Activated CD8-positive, alpha-beta memory T cell treated with anti-CD3 and anti-CD28 coated beads for 36 hours (primary cell): ENCODE results near the gene RBM8A. TPM values are rescaled to one million over a fixed set of nuclear protein-coding genes. Genes with fewer than 3 reads are reported as not detected.

Experiments
- CTCF ChIA-PET: fragments of 350-600 bp; sonication (Branson Sonifier 250); formaldehyde crosslinking; loops from one replicate; lab custom pipeline; 2021; ENCODE audit warnings: antibody characterized with exemption; lab: Charles Lee
- POLR2A ChIA-PET: fragments of 350-600 bp; sonication (Branson Sonifier 250); formaldehyde crosslinking; loops from one replicate; lab custom pipeline; 2021; ENCODE audit warnings: antibody characterized with exemption; lab: Charles Lee
- total RNA-seq, 2 experiments: library from RNA; stranded (reverse); gene quantifications; one replicate each; pipeline ENCODE4 v1.2.3, GENCODE V29; 2021

RBM8A gene
- total RNA-seq, 2 experiments from 2014 or later = 375 to 376 TPM

DNA sequence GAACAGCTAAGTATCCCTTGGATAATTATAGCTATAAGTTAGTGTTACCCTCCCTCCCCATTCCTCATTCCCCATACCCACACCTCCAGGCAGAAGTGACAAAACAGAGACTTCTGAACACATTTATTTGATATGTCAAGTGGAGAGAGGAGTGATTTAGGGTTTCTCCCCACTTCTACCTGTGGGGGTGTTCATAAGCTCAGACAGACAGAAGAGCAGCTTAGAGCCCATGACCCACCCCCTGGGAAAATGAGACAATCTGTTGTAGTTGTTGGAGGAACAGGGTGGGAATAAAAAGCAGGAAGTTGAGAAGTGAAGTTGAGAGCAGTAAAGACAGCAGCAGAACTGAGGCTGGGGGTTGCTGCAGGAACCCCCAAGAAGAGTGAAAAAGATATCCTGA is 32.0 kb upstream of the RBM8A start:
- POLR2A ChIA-PET = interaction anchor here (1.2 to 1.7 kb wide), 4 partner anchors 32 to 40 kb away, joined by 3 to 4 read pairs (median 4); partner anchors contain the start of gene PEX11B

GRCh38 chr1:145958734-145959133 is 31.4 kb upstream of the RBM8A start:
- CTCF ChIA-PET = interaction anchor here (1.3 to 2.1 kb wide), 4 partner anchors 19 to 114 kb away, joined by 3 to 8 read pairs (median 6); partner anchors contain the start of genes NUDT17 and RBM8A
- POLR2A ChIA-PET = interaction anchor here (1.2 to 2.5 kb wide), 5 partner anchors 31 to 40 kb away, joined by 3 to 34 read pairs (median 4); partner anchors contain the start of genes PEX11B and RBM8A

More for the DNA sequence above, 32.0 kb upstream of the RBM8A start:
- CTCF ChIA-PET = interaction anchor here (1.9 kb wide), 1 partner anchor 18 kb away, joined by 6 read pairs; no protein-coding TSS in a partner anchor

- ChIA-PET CTCF (interaction anchor here (0.5 to 2.1 kb wide), 8 partner anchors 20 to 526 kb away, joined by 3 to 8 read pairs (median 4); partner anchors contain the start of genes NUDT17, PIAS3 and RBM8A), POLR2A (interaction anchor here (0.6 to 2.5 kb wide), 12 partner anchors 12 to 163 kb away, joined by 3 to 34 read pairs (median 4); partner anchors contain the start of genes NUDT17, PEX11B, PIAS3 and RBM8A)
Observed at GRCh38 chr1:145957443-145958319, 30.4 kb upstream of the RBM8A start, which contains the start of gene LIX1L. Gene LIX1L (minus strand): TSS chr1:145958017. CDS start chr1:145957927, 90 bp downstream.

GRCh38 chr1:145956781-145957442 is 29.6 kb upstream of the RBM8A start:
- POLR2A ChIA-PET = interaction anchor here (1.3 to 2.5 kb wide), 3 partner anchors 17 to 41 kb away, joined by 3 to 34 read pairs (median 5); partner anchors contain the start of gene RBM8A

DNA sequence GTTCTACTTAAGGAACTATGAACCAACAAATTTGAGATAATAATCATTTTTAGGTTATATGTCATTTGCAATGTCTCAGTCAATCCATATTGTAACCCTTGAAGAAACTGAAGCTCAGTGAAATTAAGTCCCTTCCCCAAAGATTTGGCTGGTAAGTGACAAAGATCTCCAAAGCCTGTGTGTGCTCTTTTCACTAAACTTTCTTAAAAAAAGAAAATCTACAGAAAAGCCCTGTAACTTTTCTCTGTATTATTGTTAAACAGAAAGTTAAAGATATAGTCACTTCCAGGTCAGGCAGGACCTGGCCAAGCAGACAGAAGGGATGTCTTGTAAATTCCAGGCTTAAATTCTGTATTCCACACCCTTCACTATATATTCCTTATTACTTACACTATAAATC is 29.1 kb upstream of the RBM8A start:
- ChIA-PET POLR2A (interaction anchor here (2.5 kb wide), 1 partner anchor 29 kb away, joined by 34 read pairs; the partner anchor contains the start of gene RBM8A), CTCF (no interaction called here)

More at GRCh38 chr1:145956781-145957442, 29.6 kb upstream of the RBM8A start:
- CTCF ChIA-PET = interaction anchor here (1.8 to 2.1 kb wide), 2 partner anchors 26 to 30 kb away, joined by 6 to 8 read pairs; partner anchors contain the start of gene RBM8A

DNA sequence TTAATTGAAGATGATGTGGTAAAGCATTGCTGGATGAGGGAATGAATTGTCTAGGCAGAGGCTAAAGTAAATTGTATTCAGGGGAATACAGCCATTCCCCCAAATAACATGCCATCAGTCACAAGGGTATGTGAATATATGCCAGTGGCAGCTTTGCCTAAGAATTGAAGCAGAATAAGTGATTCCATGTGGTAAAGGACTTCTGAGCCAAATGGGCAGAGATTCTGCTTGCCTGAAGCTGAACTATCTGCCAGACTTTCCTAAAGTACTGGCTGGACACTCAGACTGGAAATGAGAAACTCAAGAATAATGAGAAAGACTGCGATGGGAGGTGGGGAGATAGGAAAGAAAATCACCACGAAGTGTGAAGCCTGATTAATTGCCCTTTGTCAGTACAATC is 28.2 kb upstream of the RBM8A start:
- ChIA-PET POLR2A (interaction anchor here (0.6 to 0.9 kb wide), 2 partner anchors 28 to 31 kb away, joined by 3 to 5 read pairs; partner anchors contain the start of gene RBM8A), CTCF (interaction anchor here (1.0 to 1.2 kb wide), 2 partner anchors 25 to 110 kb away, joined by 3 to 4 read pairs; partner anchors contain the start of gene NUDT17)

DNA sequence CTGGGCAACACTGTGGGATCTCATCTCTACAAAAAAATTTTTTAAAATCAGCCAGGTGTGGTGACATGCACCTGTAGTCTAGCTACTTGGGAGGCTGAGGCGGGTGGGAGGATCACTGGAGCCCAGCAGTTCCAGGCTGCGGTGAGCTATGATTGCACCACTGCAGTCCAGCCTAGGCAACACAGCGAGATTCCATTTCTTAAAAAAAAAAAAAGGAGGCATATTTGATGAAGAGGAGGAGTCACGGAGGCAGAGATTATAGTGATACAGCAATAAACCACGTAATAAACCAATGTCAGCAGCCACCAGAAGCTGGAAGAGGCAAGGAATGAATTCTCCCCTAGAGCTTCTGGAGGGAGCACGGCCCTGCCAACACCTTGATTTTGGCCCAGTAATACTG is 26.6 kb upstream of the RBM8A start:
- POLR2A ChIA-PET = interaction anchor here (0.5 to 0.6 kb wide), 3 partner anchors 72 to 1588 kb away, joined by 3 to 7 read pairs (median 4); partner anchors contain the start of gene BCL9
- CTCF ChIA-PET = no interaction called here

GRCh38 chr1:145952903-145953302 is 25.6 kb upstream of the RBM8A start:
- ChIA-PET POLR2A (no interaction called here), CTCF (interaction anchor here (0.7 to 1.3 kb wide), 2 partner anchors 19 to 22 kb away, joined by 4 to 5 read pairs; no protein-coding TSS in a partner anchor)

DNA sequence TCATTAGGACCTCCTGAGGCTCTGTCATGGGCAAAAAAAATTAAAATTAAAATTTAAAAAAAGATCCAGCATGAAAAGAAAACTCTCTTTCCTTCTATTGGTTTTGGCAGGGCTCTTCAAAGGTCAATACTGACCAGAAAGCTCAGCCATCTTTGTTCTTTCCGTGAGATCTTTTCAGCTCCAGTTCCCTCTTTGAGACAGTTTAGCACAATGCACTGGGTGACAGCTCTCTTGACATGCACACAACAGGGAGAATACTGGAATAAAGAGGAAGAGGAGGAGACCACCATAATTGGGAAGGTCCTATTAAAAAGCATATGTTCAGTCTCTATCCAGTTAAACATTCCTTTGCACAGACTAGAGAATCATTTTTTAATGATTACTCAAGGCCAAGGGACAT is 24.2 kb upstream of the RBM8A start:
- ChIA-PET CTCF (interaction anchor here (1.3 kb wide), 1 partner anchor 41 kb away, joined by 3 read pairs; no protein-coding TSS in a partner anchor), POLR2A (interaction anchor here (0.6 kb wide), 1 partner anchor 23 kb away, joined by 4 read pairs; no protein-coding TSS in a partner anchor)

- POLR2A ChIA-PET = interaction anchor here (0.6 kb wide), 1 partner anchor 11 kb away, joined by 8 read pairs; no protein-coding TSS in a partner anchor
- CTCF ChIA-PET = interaction anchor here (0.6 kb wide), 1 partner anchor 14 kb away, joined by 3 read pairs; no protein-coding TSS in a partner anchor
Observed at GRCh38 chr1:145949219-145949618, 21.9 kb upstream of the RBM8A start.

DNA sequence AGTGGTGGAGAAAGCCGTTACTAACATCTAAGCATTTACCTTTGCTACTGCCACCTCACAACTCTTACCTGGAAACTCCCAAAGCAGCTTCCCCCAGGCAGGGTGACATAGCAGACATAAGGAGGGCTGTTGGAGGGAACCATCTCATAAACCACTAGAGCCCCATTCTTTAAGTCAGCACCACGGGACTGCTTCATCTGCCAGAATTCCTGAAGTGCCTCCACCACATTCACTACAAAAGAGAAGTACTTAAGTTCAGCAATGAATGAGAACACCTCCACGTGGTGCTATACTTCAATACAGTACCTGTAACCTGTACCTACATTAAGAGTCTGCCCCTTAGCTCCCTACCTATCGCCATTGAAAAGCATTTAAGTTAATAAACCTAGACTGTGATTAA is 20.3 kb upstream of the RBM8A start:
- ChIA-PET CTCF (no interaction called here), POLR2A (no interaction called here)

- POLR2A ChIA-PET = no interaction called here
- CTCF ChIA-PET = no interaction called here
Observed at GRCh38 chr1:145946477-145946986, 19.2 kb upstream of the RBM8A start.

DNA sequence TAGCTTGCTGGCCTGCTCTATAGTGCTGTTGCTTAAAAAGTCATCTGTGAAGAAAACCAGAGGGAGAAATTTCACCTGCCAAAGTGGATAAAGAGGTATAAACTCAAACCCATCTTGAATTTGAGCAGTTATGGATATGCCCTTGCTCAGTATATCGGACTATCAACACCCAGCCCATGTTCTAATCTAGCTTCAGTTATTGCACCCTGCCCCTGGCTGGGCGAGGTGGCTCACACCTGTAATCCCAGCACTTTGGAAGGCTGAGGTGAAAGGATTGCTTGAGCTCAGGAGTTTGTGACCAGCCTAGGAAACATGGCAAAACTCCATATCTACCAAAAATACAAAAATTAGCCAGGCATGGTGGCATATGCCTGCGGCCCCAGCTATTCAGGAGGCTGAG is 17.2 kb upstream of the RBM8A start:
- ChIA-PET CTCF (no interaction called here), POLR2A (interaction anchor here (0.6 kb wide), 1 partner anchor 16 kb away, joined by 4 read pairs; no protein-coding TSS in a partner anchor)

DNA sequence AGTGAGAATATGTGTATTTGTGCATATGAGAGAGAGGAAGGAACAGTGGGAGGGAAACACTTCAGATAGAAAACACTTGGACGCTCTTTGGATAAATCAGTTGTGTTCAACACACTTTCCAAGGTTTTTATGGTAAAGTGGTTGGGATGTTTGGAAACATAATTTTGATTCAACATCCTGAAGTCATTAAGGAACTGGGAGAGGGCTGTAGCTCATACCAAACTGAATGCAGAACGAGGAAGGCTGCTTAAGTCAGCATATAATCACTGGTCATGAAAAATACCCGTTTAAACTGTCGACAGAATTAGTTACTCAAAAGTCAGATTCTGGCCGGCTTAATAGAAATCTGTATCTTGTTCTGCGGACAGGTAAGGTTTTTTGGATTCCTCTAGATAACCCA is 15.6 kb upstream of the RBM8A start:
- POLR2A ChIA-PET = no interaction called here
- CTCF ChIA-PET = interaction anchor here (0.6 to 1.2 kb wide), 3 partner anchors 20 to 104 kb away, joined by 3 to 4 read pairs (median 3); no protein-coding TSS in a partner anchor

GRCh38 chr1:145942405-145942804 is 15.1 kb upstream of the RBM8A start:
- POLR2A ChIA-PET = no interaction called here
- CTCF ChIA-PET = interaction anchor here (1.2 kb wide), 2 partner anchors 19 to 21 kb away, joined by 3 to 4 read pairs; no protein-coding TSS in a partner anchor

DNA sequence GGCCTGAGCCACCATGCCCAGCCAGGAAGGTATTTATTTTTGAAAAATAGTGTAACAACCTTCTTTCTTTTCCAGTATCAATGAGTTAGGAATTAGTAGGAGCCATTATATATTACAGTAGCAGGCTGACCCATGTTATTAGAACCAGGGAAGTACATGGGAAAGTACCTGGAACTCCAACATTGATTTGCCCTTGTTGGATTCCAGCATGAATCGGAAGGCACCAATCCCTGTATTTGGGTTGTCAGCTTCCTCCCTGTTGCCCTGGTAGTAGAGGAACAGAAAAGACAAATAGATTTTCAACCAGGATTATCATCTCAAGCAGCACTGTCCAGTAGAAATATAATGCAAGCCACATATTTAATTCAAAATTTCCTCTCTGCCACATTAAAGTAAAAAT is 10.2 kb upstream of the RBM8A start:
- ChIA-PET POLR2A (no interaction called here), CTCF (interaction anchor here (1.5 kb wide), 1 partner anchor 40 kb away, joined by 3 read pairs; no protein-coding TSS in a partner anchor)

GRCh38 chr1:145936247-145936646 is 9.0 kb upstream of the RBM8A start:
- CTCF ChIA-PET = interaction anchor here (1.1 kb wide), 1 partner anchor 9 kb away, joined by 3 read pairs; the partner anchor contains the start of gene RBM8A

More at GRCh38 chr1:145936247-145936646, 9.0 kb upstream of the RBM8A start:
- POLR2A ChIA-PET = interaction anchor here (1.3 kb wide), 1 partner anchor 28 kb away, joined by 3 read pairs; the partner anchor contains the start of genes ANKRD34A and POLR3GL
